Measurements from ENCODE around the gene SEMA3C. TPM values are rescaled to one million over a fixed set of nuclear protein-coding genes. Genes with fewer than 3 reads are reported as not detected.
A peak's percentile ranks its signal among the peaks of the same experiment; 100 is the strongest.

Gene SEMA3C
- total RNA-seq, 1 donor from 2014 or later: 67.8 TPM

- Mint-ChIP-seq H3K36me3 (peaks cover 5% of the 10 kb centered on the region), H3K4me1 (ENCODE audit: unreplicated experiment) (peaks cover 8% of the 10 kb centered on the region), H3K27me3 (no peaks in the 10 kb centered on the region), H3K9me3 (no peaks in the 10 kb centered on the region), H3K27ac (no peak overlapping the region), H3K4me3 (no peak overlapping the region)
- no peak for DNase-seq (ENCODE audit: extremely low spot score, unreplicated experiment)
- TF ChIP-seq CTCF (conservative IDR thresholded peaks at IDR 0.05): no peak
Observed at GRCh38 chr7:80902716-80903308, 16.0 kb downstream of the SEMA3C start.

- H3K36me3 Mint-ChIP-seq: peaks cover 9% of the 10 kb centered on the region
- H3K27ac Mint-ChIP-seq: no peak overlapping the region
- no peak for DNase-seq (ENCODE audit: extremely low spot score, unreplicated experiment)
- H3K4me1 Mint-ChIP-seq (ENCODE audit: unreplicated experiment): peaks cover under 1% of the 10 kb centered on the region
- H3K4me3 Mint-ChIP-seq: no peak overlapping the region
- no peaks in the 10 kb centered on the region for H3K27me3 Mint-ChIP-seq
- TF ChIP-seq CTCF (conservative IDR thresholded peaks at IDR 0.05): no peak
- H3K9me3 Mint-ChIP-seq: no peaks in the 10 kb centered on the region
Observed at GRCh38 chr7:80902019-80902418, 16.8 kb downstream of the SEMA3C start.

- DNase-seq (ENCODE audit: extremely low spot score, unreplicated experiment): no peak
- H3K9me3 Mint-ChIP-seq: no peaks in the 10 kb centered on the region
- H3K4me3 Mint-ChIP-seq: no peak overlapping the region
- H3K27ac Mint-ChIP-seq: no peak overlapping the region
- H3K4me1 Mint-ChIP-seq (ENCODE audit: unreplicated experiment): no peaks in the 10 kb centered on the region
- H3K27me3 Mint-ChIP-seq: no peaks in the 10 kb centered on the region
- TF ChIP-seq CTCF (conservative IDR thresholded peaks at IDR 0.05): no peak
- H3K36me3 Mint-ChIP-seq: peaks cover 12% of the 10 kb centered on the region
Observed at GRCh38 chr7:80900583-80901576, 18.0 kb downstream of the SEMA3C start.

- Mint-ChIP-seq H3K4me3 (no peak overlapping the region), H3K9me3 (no peaks in the 10 kb centered on the region), H3K27ac (peak overlapping the region; percentile 2), H3K36me3 (peaks cover 8% of the 10 kb centered on the region), H3K27me3 (no peaks in the 10 kb centered on the region), H3K4me1 (ENCODE audit: unreplicated experiment) (peaks cover 7% of the 10 kb centered on the region)
- DNase-seq (ENCODE audit: extremely low spot score, unreplicated experiment): no peak
- no peak for TF ChIP-seq CTCF (conservative IDR thresholded peaks at IDR 0.05)
Observed at GRCh38 chr7:80896906-80897598, 21.8 kb downstream of the SEMA3C start.

GRCh38 chr7:80895056-80895455 lies 23.8 kb downstream of the SEMA3C start:
- peak overlapping the region; percentile 12 for H3K27ac Mint-ChIP-seq
- no peaks in the 10 kb centered on the region for H3K27me3 Mint-ChIP-seq

More at GRCh38 chr7:80895056-80895455, 23.8 kb downstream of the SEMA3C start:
- Mint-ChIP-seq H3K4me1 (ENCODE audit: unreplicated experiment) (peaks cover 16% of the 10 kb centered on the region), H3K9me3 (no peaks in the 10 kb centered on the region), H3K36me3 (peaks cover 7% of the 10 kb centered on the region), H3K4me3 (no peak overlapping the region)
- DNase-seq (ENCODE audit: extremely low spot score, unreplicated experiment): no peak
- TF ChIP-seq CTCF (conservative IDR thresholded peaks at IDR 0.05): no peak
